Endothelial cell (in vitro differentiated cells): Measurements from ENCODE around the gene ATP1A4. TPM values are rescaled to one million over a fixed set of nuclear protein-coding genes. Genes with fewer than 3 reads are reported as not detected.

ENCODE experiments used
- DNase-seq: peaks from one replicate; pipeline ENCODE4 v3.0.0; 2021; ENCODE audit warnings: low spot score
- H3K27ac Mint-ChIP-seq: one replicate; pipeline ENCODE4 v1.8.0; 2021; ENCODE audit warnings: mixed read lengths, inconsistent platforms; ENCODE audit not compliant: unreplicated experiment
- H3K27me3 Mint-ChIP-seq: one replicate; pipeline ENCODE4 v1.8.0; 2021; ENCODE audit warnings: mild to moderate bottlenecking, moderate library complexity, mixed read lengths, inconsistent platforms; ENCODE audit not compliant: unreplicated experiment
- H3K36me3 Mint-ChIP-seq: one replicate; pipeline ENCODE4 v1.8.0; 2021; ENCODE audit warnings: mild to moderate bottlenecking, low read depth, mixed read lengths, inconsistent platforms; ENCODE audit not compliant: unreplicated experiment
- H3K4me1 Mint-ChIP-seq: one replicate; pipeline ENCODE4 v1.8.0; 2021; ENCODE audit warnings: mild to moderate bottlenecking, mixed read lengths, inconsistent platforms; ENCODE audit not compliant: unreplicated experiment
- H3K4me3 Mint-ChIP-seq: one replicate; pipeline ENCODE4 v1.8.0; 2021; ENCODE audit warnings: mild to moderate bottlenecking, mixed read lengths, inconsistent platforms; ENCODE audit not compliant: unreplicated experiment
- H3K9me3 Mint-ChIP-seq: one replicate; pipeline ENCODE4 v1.8.0; 2021; ENCODE audit warnings: mixed read lengths, inconsistent platforms; ENCODE audit not compliant: unreplicated experiment
- CTCF ChIP-seq: fragments of 200-600 bp; sonication (generic); IDR thresholded peaks from one replicate; pipeline ENCODE4 v1.5.0; 2021; ENCODE audit warnings: antibody characterized with exemption; ENCODE audit not compliant: unreplicated experiment
- total RNA-seq: library from RNA; stranded (reverse); fragmentation: NEBNext Ultra II Directional; extraction: Animal tissue kit (Norgen Biotek cat#: 25700); gene quantifications from one replicate; pipeline ENCODE4 v1.2.1, GENCODE V29; 2021; ENCODE audit not compliant: unreplicated experiment

The ATP1A4 gene
- total RNA-seq, 1 donor from 2014 or later = not detected

GRCh38 chr1:160194737-160195059 lies 43.3 kb downstream of the ATP1A4 start:
- no peak overlapping the region for H3K27ac Mint-ChIP-seq
- H3K9me3 Mint-ChIP-seq = no peaks in the 10 kb centered on the region
- peaks cover 5% of the 10 kb centered on the region for H3K27me3 Mint-ChIP-seq
- no peak overlapping the region for H3K4me3 Mint-ChIP-seq
- DNase-seq = no peak
- peaks cover 4% of the 10 kb centered on the region for H3K36me3 Mint-ChIP-seq
- TF ChIP-seq CTCF = no peak
- H3K4me1 Mint-ChIP-seq = peaks cover 5% of the 10 kb centered on the region

- Mint-ChIP-seq H3K4me3 (no peak overlapping the region), H3K27ac (no peak overlapping the region), H3K36me3 (peaks cover 18% of the 10 kb centered on the region), H3K4me1 (peaks cover 16% of the 10 kb centered on the region), H3K9me3 (no peaks in the 10 kb centered on the region), H3K27me3 (peaks cover 5% of the 10 kb centered on the region)
- TF ChIP-seq CTCF = no peak
- no peak for DNase-seq
Observed at GRCh38 chr1:160196143-160196542, 44.7 kb downstream of the ATP1A4 start.

GRCh38 chr1:160197231-160197630 lies 45.8 kb downstream of the ATP1A4 start:
- TF ChIP-seq CTCF = no peak
- DNase-seq = no peak
- Mint-ChIP-seq H3K27me3 (peaks cover 5% of the 10 kb centered on the region), H3K4me1 (peaks cover 14% of the 10 kb centered on the region), H3K36me3 (peaks cover 24% of the 10 kb centered on the region), H3K9me3 (no peaks in the 10 kb centered on the region), H3K27ac (no peak overlapping the region), H3K4me3 (no peak overlapping the region)

GRCh38 chr1:160200786-160201185 lies 49.4 kb downstream of the ATP1A4 start:
- Mint-ChIP-seq H3K36me3 (peaks cover 19% of the 10 kb centered on the region), H3K9me3 (no peaks in the 10 kb centered on the region), H3K4me3 (peak overlapping the region; percentile 3), H3K27ac (no peak overlapping the region), H3K27me3 (peaks cover 11% of the 10 kb centered on the region), H3K4me1 (peaks cover 31% of the 10 kb centered on the region)
- DNase-seq = no peak
- TF ChIP-seq CTCF = no peak

- DNase-seq = no peak
- H3K4me1 Mint-ChIP-seq = peaks cover 66% of the 10 kb centered on the region
- no peak for TF ChIP-seq CTCF
- H3K36me3 Mint-ChIP-seq = peaks cover 48% of the 10 kb centered on the region
- peaks cover 28% of the 10 kb centered on the region for H3K27me3 Mint-ChIP-seq
- H3K4me3 Mint-ChIP-seq = peak overlapping the region; percentile 82
- peak overlapping the region; percentile 88 for H3K27ac Mint-ChIP-seq
- no peaks in the 10 kb centered on the region for H3K9me3 Mint-ChIP-seq
Observed at GRCh38 chr1:160204526-160205241, 53.3 kb downstream of the ATP1A4 start.
